Measurements from ENCODE around the gene MOV10L1.

The MOV10L1 gene

GRCh38 chr22:50061824-50062355 lies 27.9 kb upstream of the MOV10L1 start:
- no peak overlapping the region for H3K4me2 ChIP-seq (ENCODE audit: low read length)
- H3K27ac ChIP-seq (ENCODE audit: low read depth, low read length), result no peak overlapping the region
- H3K9ac ChIP-seq (ENCODE audit: low read length), result no peak overlapping the region
- H3K36me3 ChIP-seq (ENCODE audit: control insufficient read depth, insufficient read depth, low read length), result no peaks in the 10 kb centered on the region
- no peak overlapping the region for H2BK15ac ChIP-seq (replicated peaks; ENCODE audit: low read depth)
- H3K79me1 ChIP-seq (ENCODE audit: low read length), result no peaks in the 10 kb centered on the region
- DNase-seq, result no peak
- H3K18ac ChIP-seq (ENCODE audit: low read length), result no peak overlapping the region
- no peaks in the 10 kb centered on the region for H3K79me2 ChIP-seq (ENCODE audit: control insufficient read depth, insufficient read depth, low read length)
- no CpG with 5 or more reads among the region's 17 CpGs for WGBS (ENCODE audit: extremely low coverage, insufficient coverage, low lambda C conversion rate)
- H2BK120ac ChIP-seq (ENCODE audit: low read depth, low read length), result no peak overlapping the region
- H3K56ac ChIP-seq (ENCODE audit: low read length), result no peak overlapping the region
- H4K8ac ChIP-seq (ENCODE audit: low read depth, low read length), result no peak overlapping the region
- H3K4me3 ChIP-seq (ENCODE audit: low read length), result no peak overlapping the region
- no peaks in the 10 kb centered on the region for H3K4me1 ChIP-seq (ENCODE audit: control insufficient read depth, low read depth, low read length)
- H3K4ac ChIP-seq (ENCODE audit: low read depth, low read length), result no peak overlapping the region
- H3K27me3 ChIP-seq (ENCODE audit: insufficient read depth, low read length, poor library complexity), result no peaks in the 10 kb centered on the region
- no peak overlapping the region for H2BK5ac ChIP-seq (ENCODE audit: low read length)
- H4K5ac ChIP-seq (ENCODE audit: low read length), result no peak overlapping the region
- no peak overlapping the region for H2AK5ac ChIP-seq (ENCODE audit: low read length)
- no peak overlapping the region for H3K23ac ChIP-seq (ENCODE audit: low read length)

GRCh38 chr22:50062509-50063135 lies 27.2 kb upstream of the MOV10L1 start:
- no peaks in the 10 kb centered on the region for H3K27me3 ChIP-seq (ENCODE audit: insufficient read depth, low read length, poor library complexity)
- H3K36me3 ChIP-seq (ENCODE audit: control insufficient read depth, insufficient read depth, low read length), result no peaks in the 10 kb centered on the region
- H3K79me2 ChIP-seq (ENCODE audit: control insufficient read depth, insufficient read depth, low read length), result no peaks in the 10 kb centered on the region
- no peak overlapping the region for H3K4me3 ChIP-seq (ENCODE audit: low read length)
- no peak overlapping the region for H3K56ac ChIP-seq (ENCODE audit: low read length)
- H2BK15ac ChIP-seq (replicated peaks; ENCODE audit: low read depth), result no peak overlapping the region
- no peak overlapping the region for H3K9ac ChIP-seq (ENCODE audit: low read length)
- H3K27ac ChIP-seq (ENCODE audit: low read depth, low read length), result no peak overlapping the region
- no peak overlapping the region for H2BK5ac ChIP-seq (ENCODE audit: low read length)
- DNase-seq, result no peak
- H4K5ac ChIP-seq (ENCODE audit: low read length), result no peak overlapping the region
- no peak overlapping the region for H4K8ac ChIP-seq (ENCODE audit: low read depth, low read length)
- no peak overlapping the region for H3K23ac ChIP-seq (ENCODE audit: low read length)
- H3K4me1 ChIP-seq (ENCODE audit: control insufficient read depth, low read depth, low read length), result no peaks in the 10 kb centered on the region
- no peaks in the 10 kb centered on the region for H3K79me1 ChIP-seq (ENCODE audit: low read length)
- no CpG with 5 or more reads among the region's 19 CpGs for WGBS (ENCODE audit: extremely low coverage, insufficient coverage, low lambda C conversion rate)
- no peak overlapping the region for H3K4me2 ChIP-seq (ENCODE audit: low read length)
- H2BK120ac ChIP-seq (ENCODE audit: low read depth, low read length), result no peak overlapping the region
- H3K4ac ChIP-seq (ENCODE audit: low read depth, low read length), result no peak overlapping the region
- H3K18ac ChIP-seq (ENCODE audit: low read length), result no peak overlapping the region
- H2AK5ac ChIP-seq (ENCODE audit: low read length), result no peak overlapping the region

- Histone ChIP-seq H3K56ac (ENCODE audit: low read length) (no peak overlapping the region), H3K23ac (ENCODE audit: low read length) (no peak overlapping the region), H3K27ac (ENCODE audit: low read depth, low read length) (no peak overlapping the region), H2BK5ac (ENCODE audit: low read length) (no peak overlapping the region), H3K79me1 (ENCODE audit: low read length) (no peaks in the 10 kb centered on the region), H3K4me3 (ENCODE audit: low read length) (no peak overlapping the region), H4K8ac (ENCODE audit: low read depth, low read length) (no peak overlapping the region), H3K36me3 (ENCODE audit: control insufficient read depth, insufficient read depth, low read length) (no peaks in the 10 kb centered on the region), H2BK120ac (ENCODE audit: low read depth, low read length) (no peak overlapping the region), H3K18ac (ENCODE audit: low read length) (no peak overlapping the region), H2BK15ac (replicated peaks; ENCODE audit: low read depth) (no peak overlapping the region), H3K4ac (ENCODE audit: low read depth, low read length) (no peak overlapping the region), H3K9ac (ENCODE audit: low read length) (no peak overlapping the region), H3K79me2 (ENCODE audit: control insufficient read depth, insufficient read depth, low read length) (no peaks in the 10 kb centered on the region), H4K5ac (ENCODE audit: low read length) (no peak overlapping the region), H3K27me3 (ENCODE audit: insufficient read depth, low read length, poor library complexity) (no peaks in the 10 kb centered on the region), H3K4me1 (ENCODE audit: control insufficient read depth, low read depth, low read length) (no peaks in the 10 kb centered on the region), H2AK5ac (ENCODE audit: low read length) (no peak overlapping the region), H3K4me2 (ENCODE audit: low read length) (no peak overlapping the region)
- DNase-seq, result no peak
- WGBS (ENCODE audit: extremely low coverage, insufficient coverage, low lambda C conversion rate), result no CpG with 5 or more reads among the region's 23 CpGs
Observed at GRCh38 chr22:50063589-50064393, 26.0 kb upstream of the MOV10L1 start.

DNA sequence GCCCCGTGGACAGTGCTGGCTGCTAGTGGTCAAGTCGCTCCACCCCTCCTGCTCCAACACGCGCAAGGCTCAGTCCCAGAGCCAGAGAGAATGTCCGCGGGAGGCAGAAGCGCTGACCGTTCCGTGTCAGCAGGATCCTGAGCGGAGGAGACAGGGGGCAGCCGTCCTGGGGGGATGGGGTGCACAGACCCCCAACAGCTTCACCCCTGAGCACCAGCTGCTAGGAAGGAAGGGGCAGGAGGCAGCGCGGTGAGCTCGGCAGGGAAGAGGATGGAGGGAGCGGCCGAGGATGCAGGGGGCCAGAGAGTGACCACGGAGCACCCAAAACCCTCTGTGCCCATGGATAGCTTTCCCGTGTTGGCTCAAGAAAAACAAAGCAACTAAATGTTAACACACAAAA lies 25.4 kb upstream of the MOV10L1 start:
- H3K79me2 ChIP-seq (ENCODE audit: control insufficient read depth, insufficient read depth, low read length), result no peaks in the 10 kb centered on the region
- no peak overlapping the region for H3K27ac ChIP-seq (ENCODE audit: low read depth, low read length)
- H2BK5ac ChIP-seq (ENCODE audit: low read length), result no peak overlapping the region
- H3K56ac ChIP-seq (ENCODE audit: low read length), result no peak overlapping the region
- H3K23ac ChIP-seq (ENCODE audit: low read length), result no peak overlapping the region
- H3K79me1 ChIP-seq (ENCODE audit: low read length), result no peaks in the 10 kb centered on the region
- H3K36me3 ChIP-seq (ENCODE audit: control insufficient read depth, insufficient read depth, low read length), result no peaks in the 10 kb centered on the region
- no peak overlapping the region for H3K4me3 ChIP-seq (ENCODE audit: low read length)
- H2AK5ac ChIP-seq (ENCODE audit: low read length), result no peak overlapping the region
- DNase-seq, result no peak
- H4K5ac ChIP-seq (ENCODE audit: low read length), result no peak overlapping the region
- H3K4me2 ChIP-seq (ENCODE audit: low read length), result no peak overlapping the region
- H2BK15ac ChIP-seq (replicated peaks; ENCODE audit: low read depth), result no peak overlapping the region
- no peak overlapping the region for H3K9ac ChIP-seq (ENCODE audit: low read length)
- no peak overlapping the region for H2BK120ac ChIP-seq (ENCODE audit: low read depth, low read length)
- H3K4me1 ChIP-seq (ENCODE audit: control insufficient read depth, low read depth, low read length), result no peaks in the 10 kb centered on the region
- WGBS (ENCODE audit: extremely low coverage, insufficient coverage, low lambda C conversion rate), result no CpG with 5 or more reads among the region's 18 CpGs
- no peaks in the 10 kb centered on the region for H3K27me3 ChIP-seq (ENCODE audit: insufficient read depth, low read length, poor library complexity)
- no peak overlapping the region for H3K18ac ChIP-seq (ENCODE audit: low read length)
- no peak overlapping the region for H4K8ac ChIP-seq (ENCODE audit: low read depth, low read length)
- H3K4ac ChIP-seq (ENCODE audit: low read depth, low read length), result no peak overlapping the region

GRCh38 chr22:50067244-50067643 lies 22.6 kb upstream of the MOV10L1 start:
- Histone ChIP-seq H2AK5ac (ENCODE audit: low read length) (no peak overlapping the region), H3K18ac (ENCODE audit: low read length) (no peak overlapping the region), H3K4me1 (ENCODE audit: control insufficient read depth, low read depth, low read length) (no peaks in the 10 kb centered on the region), H3K4ac (ENCODE audit: low read depth, low read length) (no peak overlapping the region), H3K4me3 (ENCODE audit: low read length) (no peak overlapping the region), H2BK15ac (replicated peaks; ENCODE audit: low read depth) (no peak overlapping the region), H3K4me2 (ENCODE audit: low read length) (no peak overlapping the region), H2BK120ac (ENCODE audit: low read depth, low read length) (no peak overlapping the region), H3K23ac (ENCODE audit: low read length) (no peak overlapping the region), H2BK5ac (ENCODE audit: low read length) (no peak overlapping the region), H3K27me3 (ENCODE audit: insufficient read depth, low read length, poor library complexity) (no peaks in the 10 kb centered on the region), H3K27ac (ENCODE audit: low read depth, low read length) (no peak overlapping the region), H4K5ac (ENCODE audit: low read length) (no peak overlapping the region), H3K79me2 (ENCODE audit: control insufficient read depth, insufficient read depth, low read length) (no peaks in the 10 kb centered on the region), H3K9ac (ENCODE audit: low read length) (no peak overlapping the region), H4K8ac (ENCODE audit: low read depth, low read length) (no peak overlapping the region), H3K56ac (ENCODE audit: low read length) (no peak overlapping the region), H3K79me1 (ENCODE audit: low read length) (no peaks in the 10 kb centered on the region), H3K36me3 (ENCODE audit: control insufficient read depth, insufficient read depth, low read length) (no peaks in the 10 kb centered on the region)
- no CpG with 5 or more reads among the region's 8 CpGs for WGBS (ENCODE audit: extremely low coverage, insufficient coverage, low lambda C conversion rate)
- DNase-seq, result no peak

Data from mesendoderm (in vitro differentiated cells).